GM23338 (cell line): ENCODE results near the gene SOX2. TPM values are rescaled to one million over a fixed set of nuclear protein-coding genes. Genes with fewer than 3 reads are reported as not detected.

Source experiments
- ATAC-seq: fragments of 200-7000 bp; cut with Tn5 transposase; 3 replicates; pipeline ENCODE4 v1.9.1; 2020
- DNase-seq: peaks from one replicate; pipeline ENCODE4 v3.0.0-alpha.2; 2015; ENCODE audit warnings: low spot score
- H2AFZ ChIP-seq: fragments of 200-600 bp; sonication (generic); 2 replicates; pipeline ENCODE4 v1.8.0; 2016; ENCODE audit warnings: antibody characterized with exemption, mild to moderate bottlenecking, moderate library complexity
- H3F3A ChIP-seq: fragments of 200-600 bp; sonication (generic); replicated peaks from 2 replicates; pipeline ENCODE4 v1.8.0; 2017; ENCODE audit warnings: antibody characterized with exemption, mixed run types, low read depth
- H3K27ac ChIP-seq: fragments of 200-600 bp; sonication (generic); 2 replicates; pipeline ENCODE4 v1.6.1; 2016; ENCODE audit warnings: low read depth
- H3K27me3 ChIP-seq: fragments of 200-600 bp; sonication (generic); 2 replicates; pipeline ENCODE4 v1.8.0; 2016; ENCODE audit warnings: mild to moderate bottlenecking, mixed run types, moderate library complexity; ENCODE audit not compliant: insufficient read depth
- H3K36me3 ChIP-seq: fragments of 200-600 bp; sonication (generic); 2 replicates; pipeline ENCODE4 v1.8.0; 2016; ENCODE audit warnings: mild to moderate bottlenecking; ENCODE audit not compliant: insufficient read depth
- H3K4me1 ChIP-seq: fragments of 200-600 bp; sonication (generic); 2 replicates; pipeline ENCODE4 v1.8.0; 2016; ENCODE audit warnings: mild to moderate bottlenecking, moderate library complexity; ENCODE audit not compliant: insufficient read depth
- H3K4me2 ChIP-seq: fragments of 200-600 bp; sonication (generic); 2 replicates; pipeline ENCODE4 v1.7.1; 2017; ENCODE audit warnings: mixed run types
- H3K4me3 ChIP-seq: fragments of 200-600 bp; sonication (generic); 2 replicates; pipeline ENCODE4 v1.6.1; 2016; ENCODE audit warnings: mixed run types
- H3K79me2 ChIP-seq: fragments of 200-600 bp; sonication (generic); replicated peaks from 2 replicates; pipeline ENCODE4 v1.8.0; 2017; ENCODE audit warnings: mild to moderate bottlenecking; ENCODE audit not compliant: insufficient read depth
- H3K9me2 ChIP-seq: fragments of 200-600 bp; sonication (generic); 2 replicates; pipeline ENCODE4 v1.8.0; 2017; ENCODE audit not compliant: insufficient read depth
- H4K20me1 ChIP-seq: fragments of 200-600 bp; sonication (generic); replicated peaks from 2 replicates; pipeline ENCODE4 v1.8.0; 2017; ENCODE audit warnings: mild to moderate bottlenecking; ENCODE audit not compliant: insufficient read depth
- H3K27ac Mint-ChIP-seq: 2 replicates; pipeline ENCODE4 v1.8.0; 2020; ENCODE audit warnings: inconsistent platforms, mild to moderate bottlenecking, moderate library complexity, mixed read lengths
- H3K27me3 Mint-ChIP-seq: 3 replicates; pipeline ENCODE4 v1.8.0; 2022; ENCODE audit warnings: low read depth, mild to moderate bottlenecking, moderate library complexity, mixed read lengths, inconsistent platforms; ENCODE audit not compliant: insufficient read depth, poor library complexity
- H3K36me3 Mint-ChIP-seq: 3 replicates; pipeline ENCODE4 v1.8.0; 2021; ENCODE audit warnings: low read depth, mild to moderate bottlenecking, inconsistent platforms, moderate library complexity, mixed read lengths
- H3K4me1 Mint-ChIP-seq: 3 replicates; pipeline ENCODE4 v1.8.0; 2020; ENCODE audit warnings: mild to moderate bottlenecking, inconsistent platforms, mixed read lengths
- H3K4me3 Mint-ChIP-seq: 3 replicates; pipeline ENCODE4 v1.8.0; 2021; ENCODE audit warnings: moderate library complexity, mild to moderate bottlenecking, inconsistent platforms, mixed read lengths
- H3K9me3 Mint-ChIP-seq: 3 replicates; pipeline ENCODE4 v1.8.0; 2020; ENCODE audit warnings: moderate library complexity, mild to moderate bottlenecking, inconsistent platforms, mixed read lengths
- CREB1 ChIP-seq: fragments of 250-450 bp; sonication (Bioruptor Pico); IDR thresholded peaks from 2 replicates; pipeline ENCODE4 v1.5.0; 2020; ENCODE audit warnings: low read depth, mild to moderate bottlenecking, moderate library complexity
- CTCF ChIP-seq, 2 experiments: fragments of 200-600 bp in 1 of 2; sonication (generic) in 1 of 2; conservative IDR thresholded peaks; 2 replicates each; pipeline versions ENCODE4 v1.5.1 to v1.6.1; 2016 to 2017; ENCODE audit warnings: antibody characterized with exemption in 2 of 2, low read depth in 2 of 2, mild to moderate bottlenecking in 2 of 2, moderate library complexity in 1 of 2
- EZH2 ChIP-seq: fragments of 200-600 bp; sonication (generic); IDR thresholded peaks from one replicate; pipeline ENCODE4 v1.8.0; 2017; ENCODE audit warnings: antibody characterized with exemption, mild to moderate bottlenecking, low read depth; ENCODE audit not compliant: unreplicated experiment
- EZH2phosphoT487 ChIP-seq: fragments of 200-600 bp; sonication (generic); IDR thresholded peaks from one replicate; pipeline ENCODE4 v1.8.1; 2018; ENCODE audit warnings: antibody characterized with exemption; ENCODE audit not compliant: unreplicated experiment
- JUNB ChIP-seq: IDR thresholded peaks from one replicate; pipeline ENCODE4 v1.6.1; 2016; ENCODE audit warnings: antibody characterized with exemption; ENCODE audit not compliant: unreplicated experiment
- NANOG ChIP-seq: IDR thresholded peaks from 2 replicates; pipeline ENCODE4 v1.6.1; 2016; ENCODE audit warnings: antibody characterized with exemption, borderline replicate concordance
- POLR2AphosphoS5 ChIP-seq: IDR thresholded peaks from 2 replicates; pipeline ENCODE4 v1.6.1; 2016; ENCODE audit warnings: antibody characterized with exemption, low read depth
- STAT1 ChIP-seq: IDR thresholded peaks from one replicate; pipeline ENCODE4 v1.6.1; 2016; ENCODE audit warnings: antibody characterized with exemption; ENCODE audit not compliant: unreplicated experiment
- ZNF114 ChIP-seq: fragments of 250-450 bp; sonication (Bioruptor Pico); IDR thresholded peaks from 2 replicates; pipeline ENCODE4 v1.5.0; 2020; ENCODE audit warnings: mild to moderate bottlenecking, moderate library complexity
- ZNF331 ChIP-seq: fragments of 250-450 bp; sonication (Bioruptor Pico); IDR thresholded peaks from 2 replicates; pipeline ENCODE4 v1.5.0; 2020; ENCODE audit warnings: low read depth, mild to moderate bottlenecking, moderate library complexity
- ZNF462 ChIP-seq: fragments of 250-450 bp; sonication (Bioruptor Pico); IDR thresholded peaks from 2 replicates; pipeline ENCODE4 v1.5.0; 2020; ENCODE audit warnings: mild to moderate bottlenecking, moderate library complexity
- polyA plus RNA-seq: library from polyadenylated mRNA; unstranded; fragments of >200 nt; fragmentation: Nextera tagmentation; extraction: Ambion mirVana; gene quantifications from 2 replicates; pipeline ENCODE4 v1.2.1, GENCODE V29; 2016
- total RNA-seq: library from RNA; depleted of rRNA; stranded (reverse); fragments of >200 nt; shearing (Covaris generic); gene quantifications from 2 replicates; pipeline ENCODE4 v1.2.3, GENCODE V29; 2014
- TF ChIP-seq, protein P1 (sequence below): IDR thresholded peaks from 2 replicates; pipeline ENCODE4 v1.6.1; 2016; ENCODE audit warnings: antibody characterized with exemption
- TF ChIP-seq, protein P2 (sequence below): IDR thresholded peaks from one replicate; pipeline ENCODE4 v1.6.1; 2018; ENCODE audit warnings: antibody characterized with exemption; ENCODE audit not compliant: unreplicated experiment

Gene SOX2
- total and polyA plus RNA-seq, 2 experiments from 2014 or later = 105 to 228 TPM

GRCh38 chr3:181756645-181757297 is 45.0 kb downstream of the SOX2 start:
- peaks cover 58% of the 10 kb centered on the region for H3K4me1 ChIP-seq
- peaks cover 63% of the 10 kb centered on the region for H3K4me1 Mint-ChIP-seq

More at GRCh38 chr3:181756645-181757297, 45.0 kb downstream of the SOX2 start:
- Mint-ChIP-seq H3K9me3 (no peaks in the 10 kb centered on the region), H3K27ac (peak overlapping the region; percentile 74), H3K36me3 (no peaks in the 10 kb centered on the region), H3K27me3 (peaks cover 7% of the 10 kb centered on the region), H3K4me3 (peak overlapping the region; percentile 65)
- Histone ChIP-seq H3K27ac (peak overlapping the region; percentile 8), H3K4me3 (peak overlapping the region; percentile 39), H2AFZ (no peak overlapping the region), H3K4me2 (peak overlapping the region; percentile 73), H3K36me3 (no peaks in the 10 kb centered on the region), H3K79me2 (no peaks in the 10 kb centered on the region), H3K27me3 (peaks cover 19% of the 10 kb centered on the region; the same call in 1 of the 2 replicates), H3F3A (0 out of 2 replicates have a peak, but pooled peaks cover 5% of the 10 kb centered on the region), H4K20me1 (no peaks in the 10 kb centered on the region), H3K9me2 (no peaks in the 10 kb centered on the region)
- ATAC-seq (peak; percentile 92), DNase-seq (peak; percentile 75)
- no peak for TF ChIP-seq STAT1
- TF ChIP-seq EZH2 = no peak
- TF ChIP-seq, protein P1, sequence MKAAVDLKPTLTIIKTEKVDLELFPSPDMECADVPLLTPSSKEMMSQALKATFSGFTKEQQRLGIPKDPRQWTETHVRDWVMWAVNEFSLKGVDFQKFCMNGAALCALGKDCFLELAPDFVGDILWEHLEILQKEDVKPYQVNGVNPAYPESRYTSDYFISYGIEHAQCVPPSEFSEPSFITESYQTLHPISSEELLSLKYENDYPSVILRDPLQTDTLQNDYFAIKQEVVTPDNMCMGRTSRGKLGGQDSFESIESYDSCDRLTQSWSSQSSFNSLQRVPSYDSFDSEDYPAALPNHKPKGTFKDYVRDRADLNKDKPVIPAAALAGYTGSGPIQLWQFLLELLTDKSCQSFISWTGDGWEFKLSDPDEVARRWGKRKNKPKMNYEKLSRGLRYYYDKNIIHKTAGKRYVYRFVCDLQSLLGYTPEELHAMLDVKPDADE = no peak
- peak; percentile 54; the same call in 1 of the 2 replicates for TF ChIP-seq NANOG
- TF ChIP-seq JUNB = no peak
- no peak for TF ChIP-seq EZH2phosphoT487
- TF ChIP-seq ZNF331 (CRISPR knock-in tag) = no peak
- no peak for TF ChIP-seq POLR2AphosphoS5
- TF ChIP-seq, protein P2, sequence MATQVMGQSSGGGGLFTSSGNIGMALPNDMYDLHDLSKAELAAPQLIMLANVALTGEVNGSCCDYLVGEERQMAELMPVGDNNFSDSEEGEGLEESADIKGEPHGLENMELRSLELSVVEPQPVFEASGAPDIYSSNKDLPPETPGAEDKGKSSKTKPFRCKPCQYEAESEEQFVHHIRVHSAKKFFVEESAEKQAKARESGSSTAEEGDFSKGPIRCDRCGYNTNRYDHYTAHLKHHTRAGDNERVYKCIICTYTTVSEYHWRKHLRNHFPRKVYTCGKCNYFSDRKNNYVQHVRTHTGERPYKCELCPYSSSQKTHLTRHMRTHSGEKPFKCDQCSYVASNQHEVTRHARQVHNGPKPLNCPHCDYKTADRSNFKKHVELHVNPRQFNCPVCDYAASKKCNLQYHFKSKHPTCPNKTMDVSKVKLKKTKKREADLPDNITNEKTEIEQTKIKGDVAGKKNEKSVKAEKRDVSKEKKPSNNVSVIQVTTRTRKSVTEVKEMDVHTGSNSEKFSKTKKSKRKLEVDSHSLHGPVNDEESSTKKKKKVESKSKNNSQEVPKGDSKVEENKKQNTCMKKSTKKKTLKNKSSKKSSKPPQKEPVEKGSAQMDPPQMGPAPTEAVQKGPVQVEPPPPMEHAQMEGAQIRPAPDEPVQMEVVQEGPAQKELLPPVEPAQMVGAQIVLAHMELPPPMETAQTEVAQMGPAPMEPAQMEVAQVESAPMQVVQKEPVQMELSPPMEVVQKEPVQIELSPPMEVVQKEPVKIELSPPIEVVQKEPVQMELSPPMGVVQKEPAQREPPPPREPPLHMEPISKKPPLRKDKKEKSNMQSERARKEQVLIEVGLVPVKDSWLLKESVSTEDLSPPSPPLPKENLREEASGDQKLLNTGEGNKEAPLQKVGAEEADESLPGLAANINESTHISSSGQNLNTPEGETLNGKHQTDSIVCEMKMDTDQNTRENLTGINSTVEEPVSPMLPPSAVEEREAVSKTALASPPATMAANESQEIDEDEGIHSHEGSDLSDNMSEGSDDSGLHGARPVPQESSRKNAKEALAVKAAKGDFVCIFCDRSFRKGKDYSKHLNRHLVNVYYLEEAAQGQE = no peak
- no peak; the same call in 1 of the 2 replicates for TF ChIP-seq CREB1 (CRISPR knock-in tag)
- TF ChIP-seq ZNF462 (CRISPR knock-in tag) = peak; percentile 71; the same call in 1 of the 2 replicates
- TF ChIP-seq ZNF114 = no peak
- peak in 1 of 2 experiments; percentile 23; a peak in 1 of 4 replicates for TF ChIP-seq CTCF (conservative IDR thresholded peaks at IDR 0.05; ENCODE audit: low read depth in 2 of 2)
